Keratinocyte (primary cell): ENCODE measurements around the gene BBX. TPM values are rescaled to one million over a fixed set of nuclear protein-coding genes. Genes with fewer than 3 reads are reported as not detected.

Experiments
- DNase-seq: peaks from one replicate; pipeline ENCODE4 v3.0.0-alpha.2; 2011; ENCODE audit warnings: low read depth, missing footprints, low spot score
- FAIRE-seq: peaks from 2 replicates; lab custom pipeline; 2011; peaks lifted over from hg19 to GRCh38; lab: Jason Lieb, UNC
- H2AFZ ChIP-seq: 2 replicates; pipeline ENCODE4 v1.6.0; 2012; ENCODE audit warnings: low read length, control low read depth, inconsistent platforms; ENCODE audit not compliant: control insufficient read depth
- H3K27ac ChIP-seq: 2 replicates; pipeline ENCODE4 v1.5.1; 2011; ENCODE audit warnings: low read length; ENCODE audit not compliant: control insufficient read depth, insufficient read depth
- H3K27me3 ChIP-seq: 3 replicates; pipeline ENCODE4 v1.6.0; 2011; ENCODE audit warnings: low read length; ENCODE audit not compliant: control insufficient read depth, insufficient read depth; ENCODE audit errors: extremely low read depth
- H3K36me3 ChIP-seq, 2 experiments: 2 replicates in 1 of 2; 3 replicates in 1 of 2; pipeline ENCODE4 v1.5.1; 2011; ENCODE audit warnings: low read length in 2 of 2, mild to moderate bottlenecking in 1 of 2; ENCODE audit not compliant: control insufficient read depth in 2 of 2, insufficient read depth in 2 of 2; ENCODE audit errors: extremely low read depth in 1 of 2
- H3K4me1 ChIP-seq: 3 replicates; pipeline ENCODE4 v1.5.1; 2011; ENCODE audit warnings: low read length; ENCODE audit not compliant: control insufficient read depth, insufficient read depth; ENCODE audit errors: extremely low read depth
- H3K4me2 ChIP-seq: 3 replicates; pipeline ENCODE4 v1.6.0; 2011; ENCODE audit warnings: low read depth, low read length; ENCODE audit not compliant: control insufficient read depth, insufficient read depth; ENCODE audit errors: extremely low read depth
- H3K4me3 ChIP-seq, 3 experiments: fragments of 200-600 bp in 1 of 3; sonication (generic) in 1 of 3; 2 replicates in 2 of 3; 3 replicates in 1 of 3; pipeline ENCODE4 v1.5.1; 2011 to 2016; ENCODE audit warnings: low read length in 3 of 3, mild to moderate bottlenecking in 3 of 3, control low read depth in 2 of 3, inconsistent platforms in 1 of 3, low read depth in 1 of 3, mixed read lengths in 1 of 3, mixed run types in 1 of 3, moderate library complexity in 1 of 3; ENCODE audit not compliant: control insufficient read depth in 2 of 3, insufficient read depth in 2 of 3; ENCODE audit errors: extremely low read depth in 1 of 3
- H3K79me2 ChIP-seq: 2 replicates; pipeline ENCODE4 v1.6.0; 2012; ENCODE audit warnings: low read length; ENCODE audit not compliant: control insufficient read depth, insufficient read depth
- H3K9ac ChIP-seq: 3 replicates; pipeline ENCODE4 v1.6.0; 2011; ENCODE audit warnings: low read length; ENCODE audit not compliant: control insufficient read depth, insufficient read depth; ENCODE audit errors: extremely low read depth
- H3K9me1 ChIP-seq: 3 replicates; pipeline ENCODE4 v1.6.0; 2011; ENCODE audit warnings: low read length; ENCODE audit not compliant: control insufficient read depth, insufficient read depth; ENCODE audit errors: extremely low read depth
- H3K9me3 ChIP-seq: 2 replicates; pipeline ENCODE4 v1.5.1; 2012; ENCODE audit warnings: low read depth, low read length; ENCODE audit not compliant: control insufficient read depth
- H4K20me1 ChIP-seq: 3 replicates; pipeline ENCODE4 v1.6.0; 2011; ENCODE audit warnings: low read length; ENCODE audit not compliant: control insufficient read depth, insufficient read depth; ENCODE audit errors: extremely low read depth
- CTCF ChIP-seq, 3 experiments: IDR thresholded peaks in 1 of 3; conservative IDR thresholded peaks in 1 of 3; optimal IDR thresholded peaks in 1 of 3; 2 replicates in 2 of 3; 3 replicates in 1 of 3; pipeline versions ENCODE3 to v1.5.1; 2011; ENCODE audit warnings: low read length in 3 of 3, mild to moderate bottlenecking in 3 of 3, moderate library complexity in 2 of 3, control low read depth in 1 of 3, inconsistent platforms in 1 of 3; ENCODE audit not compliant: insufficient read depth in 2 of 3; ENCODE audit errors: extremely low read depth in 1 of 3
- EZH2 ChIP-seq: IDR thresholded peaks from one replicate; pipeline ENCODE4 v1.6.1; 2012; ENCODE audit warnings: inconsistent platforms, mild to moderate bottlenecking, low read length, moderate library complexity
- dilution Hi-C: fragments of 300-500 bp; cut with MboI; formaldehyde crosslinking; loops from one replicate; pipeline ENCODE4 v1.7.0; 2020; ENCODE audit warnings: low sequenced_read_pairs; ENCODE audit not compliant: extremely low pct_ligation_motif_present
- polyA plus RNA-seq, 5 experiments: library from polyadenylated mRNA; depleted of rRNA in 3 of 5; stranded (reverse) in 3 of 5; stranded (forward) in 1 of 5; unstranded in 1 of 5; fragments of >200 nt; gene quantifications; 1 replicate in 1 of 5; 2 replicates in 3 of 5; 3 replicates in 1 of 5; pipeline versions ENCODE4 v1.2.1 to v1.2.3, GENCODE V29; 2011 to 2012; ENCODE audit warnings: missing spikeins in 2 of 5, low read depth in 1 of 5, low replicate concordance in 1 of 5

The BBX gene
- polyA plus RNA-seq, 1 donor (not counting 4 experiments of a cell fraction or from before 2014, with no cell fraction given) = 43.4 TPM

DNA sequence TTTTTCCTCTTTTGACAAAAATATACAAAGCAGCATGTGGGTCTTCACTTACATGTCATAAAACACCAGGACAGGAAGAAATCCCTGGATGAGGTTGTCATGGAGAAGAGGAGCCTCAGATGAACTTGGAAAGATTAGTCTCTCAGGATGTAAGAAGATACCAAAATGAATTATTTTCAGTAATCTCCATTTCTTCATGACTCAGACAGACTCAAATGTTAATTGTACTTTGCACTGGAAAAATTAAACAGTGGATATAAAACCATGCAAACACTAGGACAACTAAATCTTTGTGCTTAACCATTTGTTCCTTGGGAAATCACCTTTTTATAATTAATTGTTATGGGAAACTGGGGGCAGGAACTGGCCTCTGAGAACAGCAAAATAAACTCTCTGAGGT is 331.1 kb downstream of the BBX start:
- TF ChIP-seq EZH2 (no peak), CTCF (optimal IDR thresholded peaks at IDR 0.05 in 1 of 3, IDR thresholded peaks at IDR 0.05 in 1 of 3, conservative IDR thresholded peaks at IDR 0.05 in 1 of 3; ENCODE audit: extremely low read depth in 1 of 3, insufficient read depth in 2 of 3, low read length in 3 of 3) (no peak)
- dilution Hi-C loops = no loop called here
- Histone ChIP-seq H3K27ac (no peak overlapping the region), H3K4me2 (no peak overlapping the region), H2AFZ (no peak overlapping the region), H3K79me2 (no peaks in the 10 kb centered on the region), H3K36me3 (no peaks in the 10 kb centered on the region), H4K20me1 (no peaks in the 10 kb centered on the region), H3K4me3 (no peak overlapping the region), H3K4me1 (no peaks in the 10 kb centered on the region), H3K27me3 (no peaks in the 10 kb centered on the region), H3K9me1 (no peaks in the 10 kb centered on the region), H3K9me3 (no peaks in the 10 kb centered on the region), H3K9ac (no peak overlapping the region)
- FAIRE-seq (no peak), DNase-seq (no peak)

- no peak for TF ChIP-seq EZH2
- TF ChIP-seq CTCF (optimal IDR thresholded peaks at IDR 0.05 in 1 of 3, IDR thresholded peaks at IDR 0.05 in 1 of 3, conservative IDR thresholded peaks at IDR 0.05 in 1 of 3; ENCODE audit: extremely low read depth in 1 of 3, insufficient read depth in 2 of 3, low read length in 3 of 3) = no peak
- H3K27me3 ChIP-seq = no peaks in the 10 kb centered on the region
- H3K79me2 ChIP-seq = no peaks in the 10 kb centered on the region
- H3K4me2 ChIP-seq = no peak overlapping the region
- H3K36me3 ChIP-seq = no peaks in the 10 kb centered on the region
- H3K9me1 ChIP-seq = no peaks in the 10 kb centered on the region
- FAIRE-seq (no peak), DNase-seq (no peak)
- H2AFZ ChIP-seq = no peak overlapping the region
- no peaks in the 10 kb centered on the region for H3K4me1 ChIP-seq
- no peak overlapping the region for H3K27ac ChIP-seq
- H4K20me1 ChIP-seq = no peaks in the 10 kb centered on the region
- dilution Hi-C loops = no loop called here
- H3K9me3 ChIP-seq = no peaks in the 10 kb centered on the region
- no peak overlapping the region for H3K9ac ChIP-seq
- H3K4me3 ChIP-seq = no peak overlapping the region
These were observed 332.0 kb downstream of the BBX start for GRCh38 chr3:107854733-107855132.
